Inflammatory macrophage treated with lipopolysaccharide for 4 hours (primary cell): Measurements from ENCODE around the gene ANXA6.
"Not testable (repeated sequence)": the region's sequence is repeated elsewhere in the genome, so short reads cannot be mapped to it uniquely, and the experiment has no call there.

ENCODE experiments used
- DNase-seq: peaks from one replicate; pipeline ENCODE4 v3.0.0-alpha.2; 2020

The ANXA6 gene

GRCh38 chr5:151157426-151158286, at the start of gene ANXA6:
TSS of gene ANXA6 (minus strand) at chr5:151157779. CDS start at chr5:151147901, 9,878 bp downstream.
- DNase-seq = peak; percentile 80

DNA sequence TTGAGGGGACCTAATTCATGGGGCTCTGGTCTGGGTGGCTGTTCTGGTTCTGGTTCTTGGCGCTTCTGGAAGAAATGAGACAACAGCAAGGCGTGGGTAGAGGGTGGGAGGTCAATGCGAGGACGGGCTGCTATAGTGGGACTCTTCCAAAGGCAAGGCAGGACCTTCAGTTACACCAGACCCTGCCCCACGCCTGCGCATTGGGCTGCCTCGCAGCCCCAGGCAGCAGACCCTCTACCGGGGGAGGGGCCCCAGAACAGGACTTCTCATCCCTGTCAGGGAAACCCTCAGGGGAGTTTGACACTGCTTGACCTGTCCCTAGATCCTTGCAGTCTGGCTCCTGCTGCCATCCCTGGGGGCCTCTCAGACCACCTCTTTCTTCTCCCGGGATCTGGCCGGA, 47.8 kb upstream of the ANXA6 start:
- no peak for DNase-seq

DNA sequence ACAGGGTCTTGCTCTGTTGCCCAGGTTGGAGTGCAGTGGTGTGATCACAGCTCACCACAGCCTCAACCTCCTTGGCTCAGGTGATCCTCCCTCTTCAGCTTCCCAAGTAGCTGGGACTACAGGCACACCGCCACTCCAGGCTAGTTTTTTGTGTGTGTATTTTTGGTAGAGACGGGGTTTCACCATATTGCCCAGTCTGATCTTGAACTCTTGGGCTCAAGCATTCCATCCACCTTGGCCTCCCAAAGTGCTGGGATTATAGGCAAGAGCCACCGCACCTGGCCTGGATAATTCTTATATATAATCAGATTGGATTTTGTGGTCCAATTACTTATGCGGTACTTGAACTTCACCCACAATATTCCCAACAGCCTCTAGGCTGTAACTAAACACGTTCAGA, 46.5 kb upstream of the ANXA6 start:
- no peak for DNase-seq

DNA sequence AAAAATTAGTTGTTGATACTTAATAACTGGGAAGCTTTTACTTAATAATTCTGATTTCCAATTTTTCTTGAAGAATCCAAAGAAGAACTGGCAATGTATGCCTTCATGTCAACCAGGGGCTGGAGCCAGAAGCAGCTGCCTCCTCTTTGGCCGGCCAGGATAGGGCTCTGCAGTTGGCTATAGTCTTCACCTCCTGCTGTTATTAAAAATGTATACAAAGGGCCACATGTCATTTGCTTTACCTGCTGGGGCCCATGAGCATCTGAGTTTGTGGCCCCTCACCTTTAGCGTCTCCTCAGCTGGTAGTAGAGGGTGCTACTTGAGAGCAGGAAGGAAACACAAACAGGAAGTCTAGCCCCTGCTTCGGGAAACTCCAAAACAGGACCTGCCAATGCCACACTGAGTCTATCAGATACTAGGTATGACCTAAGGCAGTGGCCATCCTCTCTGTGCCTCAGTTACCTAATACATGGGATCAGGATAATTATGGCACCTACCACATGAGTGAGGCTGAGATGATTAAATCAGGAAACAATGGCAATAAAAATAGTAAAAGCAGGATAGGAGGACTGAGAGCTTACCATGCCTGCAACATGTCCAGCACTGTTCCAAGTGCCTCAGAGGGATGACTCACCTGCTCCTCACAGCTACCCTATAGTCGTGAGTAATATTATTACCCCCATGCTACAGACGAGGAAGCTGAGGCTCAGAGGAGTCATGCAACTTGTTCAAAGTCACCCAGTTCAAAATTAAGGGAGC, 45.0 kb upstream of the ANXA6 start:
- peak; percentile 69 for DNase-seq

DNA sequence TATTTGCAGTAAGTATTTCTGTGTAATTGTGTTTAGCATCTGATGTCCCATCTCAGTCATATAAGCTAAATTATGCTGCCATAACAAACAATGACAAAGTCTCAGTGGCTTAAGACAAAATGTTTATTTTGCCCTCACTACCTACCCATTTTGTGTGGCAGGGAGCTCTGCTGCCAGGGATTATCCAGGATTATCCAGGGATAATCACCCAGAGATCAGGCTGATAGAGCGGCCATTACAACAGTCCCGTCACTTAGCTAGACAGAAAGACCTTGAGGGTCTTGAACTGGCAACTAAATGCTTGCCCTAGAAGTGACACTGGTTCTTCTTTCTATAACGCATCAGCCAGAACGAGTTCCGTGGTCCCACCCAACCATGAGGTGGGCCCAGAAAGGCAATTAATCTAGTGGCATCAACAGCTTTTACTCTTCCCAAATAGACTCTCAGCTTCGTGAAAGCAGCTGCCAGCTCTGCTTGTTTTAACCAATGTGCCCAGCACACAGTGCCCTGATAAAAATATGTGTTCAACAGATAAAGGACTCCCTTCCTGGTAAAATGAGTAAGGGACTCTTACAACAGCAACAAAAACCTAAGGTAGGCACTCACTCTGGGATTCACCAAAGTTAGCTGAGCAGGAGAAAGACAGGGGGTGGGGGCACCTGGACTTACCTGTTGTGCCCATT, 43.5 kb upstream of the ANXA6 start:
- DNase-seq = no peak

GRCh38 chr5:151199581-151200185, 42.1 kb upstream of the ANXA6 start:
- DNase-seq = no peak

DNA sequence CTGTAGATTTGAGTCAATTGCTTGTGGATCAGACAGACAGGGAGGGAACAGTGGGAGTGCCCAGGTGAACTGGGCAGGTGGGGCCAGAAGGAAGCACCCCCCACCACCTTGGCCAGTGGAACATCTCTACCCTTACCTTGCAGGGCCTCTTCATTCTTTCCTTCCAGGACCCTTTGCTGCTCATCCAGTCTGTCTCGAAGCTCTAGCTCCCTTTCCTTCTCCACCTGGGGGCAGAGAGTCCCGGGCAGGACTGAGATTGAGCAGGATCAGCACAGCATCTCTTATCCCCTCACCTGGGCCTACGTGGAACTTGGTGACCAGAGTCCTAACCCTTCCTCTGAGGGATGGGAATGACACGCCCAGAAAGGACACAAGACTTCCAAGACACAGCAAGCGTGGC, 41.3 kb upstream of the ANXA6 start:
- no peak for DNase-seq

- not testable (repeated sequence) for DNase-seq
These were observed 39.7 kb upstream of the ANXA6 start for GRCh38 chr5:151197291-151197600.

DNA sequence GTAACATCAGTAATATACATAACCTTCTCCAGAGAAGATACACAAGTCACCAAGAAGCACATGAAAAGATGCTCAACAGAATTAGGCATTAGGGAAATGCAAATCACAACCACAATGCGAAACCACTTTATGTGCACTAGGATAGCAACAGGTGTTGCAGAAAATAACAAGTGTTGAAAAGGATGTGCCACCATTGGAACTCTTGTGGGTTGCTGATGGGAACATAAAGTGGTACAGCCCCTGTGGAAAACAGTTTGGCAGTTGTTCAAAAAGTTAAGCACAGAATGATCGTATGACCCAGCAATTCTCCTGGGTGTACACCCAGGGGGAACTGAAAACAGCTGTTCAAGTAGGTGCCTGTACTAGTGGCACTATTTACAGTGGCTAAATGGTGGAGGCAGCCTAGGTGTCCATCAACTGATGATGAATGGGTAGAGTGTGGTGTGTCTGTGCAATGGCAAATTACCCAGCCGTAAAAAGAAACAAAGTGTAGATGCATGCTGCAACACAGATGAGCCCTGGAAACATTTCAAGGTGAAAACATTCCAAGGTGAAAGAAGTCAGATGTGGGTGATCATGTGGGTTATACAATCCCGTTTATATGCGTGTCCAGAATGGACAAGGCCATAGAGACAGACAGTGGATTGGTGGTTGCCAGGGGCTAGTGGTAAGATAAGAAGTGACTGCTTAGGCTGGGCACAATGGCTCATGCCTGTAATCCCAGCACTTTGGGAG, 39.1 kb upstream of the ANXA6 start:
- DNase-seq = no peak

DNA sequence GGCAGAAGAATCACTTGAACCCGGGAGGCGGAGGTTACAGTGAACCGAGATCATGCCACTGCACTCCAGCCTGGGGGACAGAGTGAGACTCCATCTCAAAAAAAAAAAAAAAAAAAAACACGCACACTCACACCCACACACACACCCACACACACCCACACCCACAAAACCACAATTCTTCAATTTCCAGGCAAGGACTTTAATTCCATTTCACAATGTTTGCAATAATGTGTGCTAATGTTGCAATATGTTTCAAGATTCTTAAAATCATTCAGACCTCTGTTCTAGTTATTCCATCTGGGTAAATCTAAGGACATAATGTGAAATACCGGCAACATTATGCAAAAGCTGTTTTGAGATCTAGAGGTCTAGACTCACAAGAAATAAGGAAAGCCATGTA, 38.0 kb upstream of the ANXA6 start:
- DNase-seq = peak; percentile 79

- DNase-seq = no peak
These were observed 35.0 kb upstream of the ANXA6 start for GRCh38 chr5:151192626-151193025.

DNA sequence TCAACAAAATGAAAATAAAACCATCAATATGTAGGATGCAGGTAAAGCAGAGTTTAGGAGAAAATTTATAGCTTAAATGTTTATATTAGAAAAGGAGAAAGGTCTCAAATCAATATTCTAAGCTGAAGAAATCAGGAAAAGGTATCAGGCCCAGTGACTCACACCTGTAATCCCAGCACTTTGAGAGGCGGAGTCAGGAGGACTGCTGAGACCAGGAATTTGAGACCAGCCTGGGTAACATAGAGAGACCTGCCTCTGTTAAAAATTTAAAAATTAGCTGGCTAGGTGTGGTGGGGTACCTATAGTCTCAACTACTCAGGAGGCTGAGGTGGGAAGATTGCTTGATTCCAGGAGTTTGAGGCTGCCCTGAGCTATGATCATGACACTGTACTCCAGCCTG, 34.1 kb upstream of the ANXA6 start:
- DNase-seq = no peak

DNA sequence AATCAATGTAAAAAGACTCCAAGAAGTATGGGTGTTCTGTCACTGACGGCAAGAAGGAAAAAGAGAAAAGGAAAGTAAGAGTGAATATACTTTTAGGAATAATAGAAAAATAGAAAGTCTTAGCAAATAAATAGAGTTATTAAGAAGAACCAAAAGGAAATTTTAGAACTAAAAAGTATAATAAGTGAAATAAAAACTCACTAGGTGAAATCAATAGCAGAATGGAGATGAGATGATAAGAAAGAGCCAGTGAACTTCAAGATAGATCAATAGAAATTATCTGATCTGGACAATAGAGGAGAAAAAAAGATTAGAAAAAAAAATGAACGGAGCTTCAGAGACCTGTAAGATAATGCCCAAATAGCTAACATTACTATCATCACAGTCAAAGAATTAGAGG, 31.6 kb upstream of the ANXA6 start:
- no peak for DNase-seq

GRCh38 chr5:151186538-151186937, 29.0 kb upstream of the ANXA6 start:
- DNase-seq = no peak

DNA sequence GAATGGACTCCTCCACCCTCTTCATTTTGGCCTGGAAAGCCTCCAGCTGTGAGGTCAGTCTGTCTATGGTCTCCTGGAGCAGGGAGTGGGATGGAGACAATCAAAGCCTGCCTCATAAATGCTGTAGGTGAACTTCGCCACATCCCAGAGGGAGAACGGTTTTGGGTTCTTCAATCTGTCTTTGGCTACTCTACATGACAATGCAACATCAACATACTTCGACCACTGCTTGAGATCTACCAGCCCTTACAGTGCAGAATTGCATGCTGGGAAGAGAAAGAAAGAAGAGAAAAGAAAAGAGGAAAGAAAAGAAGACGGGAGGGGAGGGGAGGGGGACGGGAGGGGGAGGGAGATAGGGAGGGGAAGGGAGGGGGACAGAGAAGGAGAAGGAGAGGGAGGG, 28.5 kb upstream of the ANXA6 start:
- DNase-seq = no peak

DNA sequence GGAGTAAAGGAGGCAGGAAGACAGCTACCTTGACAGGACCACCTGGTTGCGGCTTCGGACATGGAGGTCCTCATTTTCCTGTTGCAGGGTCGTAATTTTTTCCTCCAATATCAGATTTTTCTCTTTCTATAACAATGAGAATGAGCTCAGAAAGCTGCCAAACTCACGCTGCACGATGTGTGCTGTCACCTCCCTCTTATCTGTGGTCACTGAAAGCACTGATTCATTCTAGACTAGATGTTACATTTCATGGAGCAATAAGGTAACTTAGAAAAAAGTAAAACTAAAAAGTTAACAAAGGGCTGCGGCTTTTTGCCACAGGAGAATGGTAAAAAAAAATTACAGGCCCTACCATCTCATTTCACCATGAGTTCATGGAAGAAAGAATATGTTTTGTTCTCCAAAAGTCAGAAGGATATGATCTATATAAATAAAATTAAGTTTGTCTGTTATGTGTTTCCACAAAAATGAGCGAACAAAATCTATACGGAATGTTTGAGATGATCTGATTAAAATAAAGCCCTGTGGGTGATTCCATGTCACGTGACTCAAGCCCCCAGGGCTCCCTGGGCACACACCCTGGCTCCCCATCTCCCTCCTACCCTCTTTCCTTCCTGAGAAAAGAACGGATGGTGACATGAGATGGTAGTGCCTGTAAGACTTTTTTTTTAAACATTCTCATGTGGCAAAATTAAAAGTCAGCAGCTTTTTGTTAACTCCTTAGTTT, 26.9 kb upstream of the ANXA6 start:
- DNase-seq = no peak

DNA sequence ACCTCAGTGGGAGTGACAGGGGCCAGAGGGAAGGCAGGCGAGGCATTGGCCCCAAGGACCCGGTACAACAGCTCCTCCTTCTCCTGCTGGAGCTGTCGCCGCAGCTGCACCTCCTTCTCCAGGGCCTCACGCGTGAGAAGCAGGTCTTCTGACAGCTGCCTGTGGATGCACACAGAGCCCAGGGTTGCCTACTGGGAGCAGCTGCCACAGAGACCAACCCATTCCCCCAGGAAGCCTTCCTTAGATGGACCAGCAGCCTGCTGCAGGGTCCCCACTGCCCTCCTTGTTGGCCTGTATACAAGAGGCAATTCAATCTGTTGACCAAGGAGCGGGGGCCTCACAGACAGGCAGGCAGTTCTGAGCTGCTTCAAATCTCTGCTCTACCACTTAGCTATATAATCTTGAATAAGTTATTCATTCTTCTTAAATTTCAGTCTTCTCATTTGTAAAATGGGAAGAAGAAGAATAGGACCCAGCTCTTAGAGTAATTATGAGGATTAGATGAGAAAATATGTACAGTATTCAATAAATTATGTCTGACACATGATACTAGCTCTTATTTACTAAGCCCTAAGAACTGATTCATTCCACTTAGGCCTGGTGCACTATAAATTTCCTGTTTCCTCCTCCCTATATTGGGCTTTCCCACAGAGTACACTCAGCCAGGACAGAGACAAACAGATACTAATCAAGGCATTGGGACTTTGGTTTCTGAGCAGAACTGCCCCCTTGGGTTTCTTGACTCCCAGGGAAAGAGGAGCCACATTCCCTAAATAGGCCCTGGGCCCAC, 26.1 kb upstream of the ANXA6 start:
- no peak for DNase-seq

DNA sequence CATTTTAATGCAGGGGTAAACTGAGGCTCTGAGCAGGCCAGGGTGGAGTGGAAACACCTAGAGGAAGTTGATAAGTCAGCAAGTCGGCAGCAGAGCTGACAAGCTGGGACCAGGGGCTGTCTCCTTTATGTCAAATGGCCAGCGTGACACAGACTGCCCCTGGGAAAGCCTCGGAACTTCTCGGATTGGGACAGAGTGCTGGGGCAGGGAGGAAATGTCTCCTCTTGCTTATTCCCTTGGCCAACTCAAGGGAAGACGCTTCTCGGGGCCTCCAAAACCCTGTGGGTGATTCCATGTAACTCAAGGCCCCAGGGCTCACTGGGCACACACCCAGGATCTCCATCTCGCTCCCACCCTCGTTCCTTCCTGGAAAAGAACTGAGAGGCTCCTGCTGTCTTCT, 25.4 kb upstream of the ANXA6 start:
- no peak for DNase-seq

DNA sequence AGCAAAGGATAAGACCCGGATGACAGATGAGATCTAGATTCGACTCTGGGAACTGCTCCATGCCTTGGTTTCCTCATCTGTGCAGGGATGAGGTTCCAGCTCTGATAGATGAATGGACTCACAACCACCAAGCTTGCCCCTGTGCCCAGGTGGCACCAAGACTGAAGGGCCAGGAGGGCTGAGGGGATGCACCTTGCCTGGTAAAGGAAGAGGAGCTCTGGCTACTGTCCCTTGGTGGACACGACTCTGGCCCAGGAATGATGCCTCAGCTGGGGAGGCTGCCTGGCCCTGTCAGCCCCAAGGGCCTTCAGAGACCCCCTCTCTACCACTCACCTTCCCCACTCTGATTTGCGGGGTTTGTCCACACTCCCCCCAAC, 24.9 kb upstream of the ANXA6 start:
- no peak for DNase-seq

DNA sequence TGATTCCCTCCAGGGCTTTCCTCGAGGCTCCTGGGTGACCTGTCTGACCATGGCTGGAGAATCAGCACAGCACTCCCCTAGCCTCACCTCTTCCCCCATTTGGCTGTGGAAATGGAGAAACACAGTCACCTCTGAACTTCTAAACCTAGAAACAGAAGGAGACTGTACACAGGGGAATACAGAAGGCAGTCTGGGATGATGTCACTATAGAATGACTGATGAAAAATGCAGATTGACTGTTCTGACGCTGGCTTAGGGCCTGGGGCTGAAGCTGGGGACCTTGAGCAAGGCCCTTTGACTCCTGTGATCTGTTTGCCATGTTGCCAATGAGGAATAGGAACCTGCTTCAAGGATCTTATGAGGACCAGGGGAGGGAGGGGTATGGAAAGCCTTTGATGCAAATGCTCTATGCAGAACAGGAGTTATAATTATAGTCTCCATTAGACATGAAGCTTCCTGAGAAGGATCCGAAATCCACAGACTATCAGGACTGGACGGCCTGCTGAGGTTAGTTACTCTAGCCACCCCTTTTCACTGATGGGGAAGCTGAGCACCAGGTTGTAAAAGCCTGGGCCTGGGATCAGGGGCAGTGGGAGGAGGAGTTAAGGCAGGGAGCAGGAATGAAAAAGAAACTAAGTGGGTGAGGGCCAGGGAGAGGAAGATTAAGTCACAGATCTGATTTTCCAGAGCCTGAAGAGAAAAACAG, 24.4 kb upstream of the ANXA6 start:
- no peak for DNase-seq

DNA sequence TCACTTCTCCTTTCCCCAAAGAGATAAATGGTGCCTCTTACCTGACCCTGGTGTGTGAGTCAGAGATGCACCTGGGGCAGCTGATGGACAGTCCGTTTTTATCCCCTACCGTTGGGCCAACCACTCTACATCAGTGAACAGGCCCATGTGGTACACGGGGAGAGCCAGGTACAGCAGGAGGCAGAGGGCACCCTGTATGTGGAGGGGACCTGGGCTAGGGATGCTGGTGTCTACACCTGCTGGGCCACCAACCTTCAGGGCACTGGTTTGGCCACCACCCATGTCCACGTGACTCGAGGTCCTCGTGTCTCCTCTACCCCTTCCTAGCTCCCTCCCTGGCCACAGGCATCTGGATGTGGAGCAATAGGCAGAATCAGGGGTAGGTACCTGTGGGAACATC, 22.7 kb upstream of the ANXA6 start:
- DNase-seq = no peak
